K562 treated with DMSO at 1 percent for 12 hours (cell line): ENCODE data around the gene FMNL3. TPM values are rescaled to one million over a fixed set of nuclear protein-coding genes. Genes with fewer than 3 reads are reported as not detected.

ENCODE experiments used
- total RNA-seq: library from RNA; unstranded; fragments of 300-600 nt; gene quantifications from 2 replicates; pipeline ENCODE4 v1.2.3, GENCODE V29; 2022; ENCODE audit not compliant: insufficient read depth

Gene FMNL3
- 3.5 and 13.4 TPM in 2 replicates for total RNA-seq

DNA sequence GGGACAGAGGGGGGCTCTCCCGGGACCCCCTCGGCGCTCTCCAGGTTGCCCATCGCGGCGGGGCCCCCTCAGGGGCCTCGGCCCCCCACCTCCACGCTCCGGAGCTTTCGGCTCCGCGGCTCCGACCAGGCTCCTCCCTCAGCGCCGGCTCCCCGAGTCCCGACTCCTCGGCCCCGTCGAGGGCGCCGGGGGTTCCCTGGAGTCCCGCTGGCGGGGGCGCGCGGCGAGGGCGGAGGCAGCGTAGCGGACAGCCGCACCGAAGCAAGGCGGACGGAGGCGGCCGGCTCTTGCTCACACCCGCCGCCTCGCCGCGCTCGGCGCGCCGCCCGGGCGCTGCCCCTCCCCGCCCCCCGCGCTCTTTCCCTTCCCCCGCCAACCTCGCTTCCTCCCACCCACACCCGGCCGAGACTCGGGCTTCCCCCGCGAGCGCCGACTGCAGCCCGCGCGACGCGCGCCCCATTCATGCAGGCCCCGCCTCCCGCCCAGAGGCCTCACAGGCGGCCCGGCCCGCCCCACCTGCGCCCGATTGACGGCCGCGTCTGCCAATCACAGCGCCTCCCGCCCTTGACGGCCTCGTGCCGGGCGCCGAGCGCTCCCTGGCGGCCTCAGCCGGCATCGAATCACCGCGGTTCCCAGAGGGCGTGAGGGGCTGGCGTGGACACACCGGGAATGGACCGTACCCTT lies at the start of gene FMNL3:
Gene FMNL3 (minus strand): TSS at position 278 of the 684 bp plus-strand sequence. CDS start 225 bp downstream, at position 53.

DNA sequence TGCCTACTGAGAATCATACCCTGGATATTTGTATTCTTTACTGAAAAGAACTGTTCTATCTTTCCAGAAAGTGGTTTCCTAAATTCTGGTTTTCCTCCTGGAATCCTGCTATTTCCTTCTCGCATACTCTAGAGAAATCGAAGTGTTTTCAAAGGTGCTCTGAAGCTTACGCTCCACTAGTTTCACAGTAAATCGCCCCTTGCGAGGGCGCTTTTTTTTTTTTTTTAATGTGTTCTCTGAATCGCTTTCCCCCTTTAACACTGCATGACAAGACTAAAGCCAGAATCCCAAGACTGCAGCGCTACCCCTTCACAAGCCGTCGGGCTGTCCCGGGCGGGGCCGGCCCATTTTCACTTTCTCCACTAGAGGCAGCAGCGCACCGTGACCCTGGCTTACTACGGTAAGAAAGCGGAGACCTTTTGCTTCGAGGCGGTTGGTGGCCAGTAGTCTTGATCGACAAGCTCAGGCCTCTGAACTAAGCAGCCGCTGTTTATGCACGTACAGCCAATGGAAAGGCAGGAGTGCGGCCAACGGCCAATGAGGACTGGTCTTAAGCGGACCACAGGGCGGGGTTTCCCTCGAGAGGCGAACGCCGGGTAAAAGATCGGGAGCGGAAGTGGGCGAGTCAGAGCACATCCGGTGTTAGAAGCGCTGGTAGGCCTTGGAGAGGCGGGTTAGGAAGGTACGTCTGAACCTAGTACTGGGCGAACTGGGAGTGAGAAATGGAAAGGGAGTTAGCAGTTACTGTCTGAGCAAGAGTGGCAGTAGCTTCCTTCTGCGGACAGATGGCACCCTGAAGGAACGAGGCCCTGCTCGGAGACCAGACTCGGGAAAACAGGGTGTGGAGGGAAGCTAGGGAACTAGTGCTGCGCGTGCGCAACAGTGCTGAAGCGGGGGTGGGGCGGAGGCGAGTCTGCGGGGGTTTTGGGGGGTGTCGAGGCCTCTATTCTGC lies 34.0 kb upstream of the FMNL3 start, which contains the start of gene TMBIM6:
Gene TMBIM6 (plus strand): TSS at position 628 of the 952 bp plus-strand sequence. CDS start 10,937 bp downstream, outside the sequence.

GRCh38 chr12:49623142-49623904 lies 83.9 kb downstream of the FMNL3 start, which contains the start of gene PRPF40B:
Gene PRPF40B (plus strand): TSS chr12:49623561. CDS start chr12:49623591, 30 bp downstream.

DNA sequence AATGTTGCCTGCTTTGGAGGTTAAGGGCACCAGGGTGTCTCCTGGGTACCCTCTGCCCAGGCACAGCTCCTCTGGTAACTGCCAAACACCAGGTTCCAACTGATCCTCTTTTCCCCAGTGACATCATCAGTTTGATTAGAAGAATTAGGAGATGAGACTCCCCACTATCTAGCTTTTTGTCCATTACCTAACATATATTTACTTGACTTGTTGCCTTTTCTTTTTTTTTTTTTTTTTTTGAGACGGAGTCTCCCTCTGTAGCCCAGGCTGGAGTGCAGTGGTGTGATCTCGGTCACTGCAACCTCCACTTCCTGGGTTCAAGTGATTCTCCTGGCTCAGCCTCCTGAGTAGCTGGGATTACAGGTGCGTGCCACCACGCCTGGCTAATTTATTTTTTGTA lies 101.7 kb downstream of the FMNL3 start, which contains the start of gene FAM186B:
Gene FAM186B (minus strand): TSS at position 101 of the 400 bp plus-strand sequence. CDS start 162 bp downstream, outside the sequence.

Other genes with a start within 250 kb of the FMNL3 start
- gene KCNH3, start 168.4 kb downstream of the FMNL3 start, total RNA-seq: not detected in 2 replicates
- gene MCRS1, start 139.3 kb downstream of the FMNL3 start, total RNA-seq: 59.4 and 61.2 TPM in 2 replicates
- gene FAM186B, start 101.8 kb downstream of the FMNL3 start, total RNA-seq: 0.91 TPM in 1 of 2 replicates, not detected in the other
- 1.7 and 11.6 TPM in 2 replicates for gene PRPF40B, start 83.8 kb downstream of the FMNL3 start, total RNA-seq
- gene TMBIM6, start 34.2 kb upstream of the FMNL3 start, total RNA-seq: 258 and 528 TPM in 2 replicates
- 9.3 and 16.7 TPM in 2 replicates for gene NCKAP5L, start 121.0 kb upstream of the FMNL3 start, total RNA-seq
- gene BCDIN3D, start 135.7 kb upstream of the FMNL3 start, total RNA-seq: 4.6 and 11.6 TPM in 2 replicates
- not detected in 2 replicates for gene FAIM2, start 196.5 kb upstream of the FMNL3 start, total RNA-seq
- gene AQP2, start 243.3 kb upstream of the FMNL3 start, total RNA-seq: not detected in 2 replicates